Duodenal mucosa (tissue), 2 donors: ENCODE measurements around the gene SUSD6.
"Not testable (repeated sequence)": the region's sequence is repeated elsewhere in the genome, so short reads cannot be mapped to it uniquely, and the experiment has no call there.

Experiments used
- H3K27ac ChIP-seq: one replicate; pipeline ENCODE4 v1.7.0; 2013; ENCODE audit warnings: low read depth, low read length
- H3K27me3 ChIP-seq, 2 donors: one replicate each; pipeline ENCODE4 v1.7.0; 2013; ENCODE audit warnings: low read length in 2 of 2, control low read depth in 1 of 2; ENCODE audit not compliant: insufficient read depth in 2 of 2, control insufficient read depth in 1 of 2
- H3K36me3 ChIP-seq, 2 donors: one replicate each; pipeline ENCODE4 v1.7.0; 2013; ENCODE audit warnings: low read length in 2 of 2, control low read depth in 1 of 2; ENCODE audit not compliant: insufficient read depth in 2 of 2, control insufficient read depth in 1 of 2
- H3K4me1 ChIP-seq, 2 donors: one replicate each; pipeline ENCODE4 v1.7.0; 2013; ENCODE audit warnings: low read length in 2 of 2, control low read depth in 1 of 2; ENCODE audit not compliant: insufficient read depth in 2 of 2, control insufficient read depth in 1 of 2
- H3K4me3 ChIP-seq, 2 donors: one replicate each; pipeline ENCODE4 v1.7.0; 2013; ENCODE audit warnings: low read length in 2 of 2, low read depth in 1 of 2
- H3K9ac ChIP-seq, 2 donors: one replicate each; pipeline ENCODE4 v1.7.0; 2013; ENCODE audit warnings: low read length in 2 of 2, low read depth in 1 of 2
- H3K9me3 ChIP-seq, 2 donors: one replicate each; pipeline ENCODE4 v1.7.0; 2013; ENCODE audit warnings: low read length in 2 of 2, control low read depth in 1 of 2; ENCODE audit not compliant: control insufficient read depth in 1 of 2

The SUSD6 gene

GRCh38 chr14:69632164-69632563 is 20.8 kb downstream of the SUSD6 start:
- Histone ChIP-seq H3K36me3 (no peaks in the 10 kb centered on the region), H3K4me1 (peaks cover 70 to 77% of the 10 kb centered on the region in 2 donors), H3K27ac (no peak overlapping the region), H3K9me3 (no peaks in the 10 kb centered on the region), H3K9ac (no peak overlapping the region), H3K27me3 (no peaks in the 10 kb centered on the region), H3K4me3 (no peak overlapping the region)

DNA sequence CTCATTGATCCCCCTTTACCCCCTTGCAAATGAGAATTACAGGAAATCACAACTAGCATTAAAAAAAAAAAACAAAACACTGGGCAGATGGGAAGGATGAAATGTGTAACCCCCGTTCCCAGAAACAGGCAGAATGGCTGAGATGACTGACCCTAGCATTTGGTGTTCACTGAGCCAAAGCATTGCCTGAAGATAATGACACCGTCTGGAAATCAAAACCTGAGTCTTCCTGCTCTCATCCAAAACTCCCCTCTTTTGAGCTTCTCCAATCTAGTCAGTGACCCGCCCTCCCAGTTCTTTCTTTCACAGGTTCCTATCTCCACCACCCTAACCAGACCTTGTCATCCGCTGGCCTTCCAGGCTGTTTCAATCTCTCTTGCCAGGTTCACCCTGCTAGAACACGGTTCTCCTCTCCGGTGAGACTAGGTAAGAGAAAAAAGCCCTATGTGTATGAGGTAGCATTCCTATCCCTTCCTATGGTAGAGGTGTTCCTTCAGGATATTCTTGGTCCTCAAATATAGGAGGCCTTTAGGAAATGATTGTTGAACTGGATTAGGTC is 21.3 kb downstream of the SUSD6 start:
- Histone ChIP-seq H3K9ac (no peak overlapping the region), H3K27me3 (no peaks in the 10 kb centered on the region), H3K27ac (no peak overlapping the region), H3K4me3 (no peak overlapping the region), H3K4me1 (peaks cover 75 to 82% of the 10 kb centered on the region in 2 donors), H3K36me3 (no peaks in the 10 kb centered on the region), H3K9me3 (no peaks in the 10 kb centered on the region)

GRCh38 chr14:69633238-69633637 is 21.8 kb downstream of the SUSD6 start:
- no peak overlapping the region for H3K27ac ChIP-seq
- H3K36me3 ChIP-seq = no peaks in the 10 kb centered on the region
- H3K4me3 ChIP-seq = no peak overlapping the region
- H3K4me1 ChIP-seq = peaks cover 80 to 87% of the 10 kb centered on the region in 2 donors
- no peaks in the 10 kb centered on the region for H3K9me3 ChIP-seq
- no peaks in the 10 kb centered on the region for H3K27me3 ChIP-seq
- H3K9ac ChIP-seq = no peak overlapping the region

DNA sequence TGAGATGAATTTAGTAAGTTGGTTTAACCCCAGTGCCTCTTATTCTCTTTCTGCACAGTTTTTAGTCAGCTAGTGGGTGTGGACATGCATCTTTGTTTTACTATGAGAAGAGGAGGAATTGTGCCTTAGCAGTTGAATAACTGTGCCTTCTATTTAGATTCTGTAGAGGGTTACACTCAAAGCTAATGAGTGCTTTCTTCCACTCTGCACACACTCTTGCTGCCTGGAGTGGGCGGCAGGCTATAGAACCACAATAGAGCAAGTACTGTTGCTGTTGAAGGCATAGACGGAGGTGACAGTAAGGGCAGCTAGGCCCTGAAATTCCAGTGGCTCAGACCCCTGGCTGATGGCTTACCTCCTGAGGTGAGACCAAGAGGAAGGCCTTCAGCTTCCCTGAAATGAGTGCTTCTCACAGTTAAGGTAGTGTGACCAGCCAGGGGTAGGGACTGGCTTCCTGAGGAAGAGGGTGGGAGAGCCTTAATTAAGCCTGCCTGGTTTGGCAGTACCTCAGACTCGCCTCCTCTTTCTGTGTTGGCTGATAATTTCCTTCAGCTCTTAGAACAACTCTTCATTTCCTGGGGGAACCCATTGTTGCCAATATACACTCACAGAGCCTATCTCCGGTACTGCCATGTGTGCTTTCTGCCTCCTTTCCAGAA is 24.7 kb downstream of the SUSD6 start:
- Histone ChIP-seq H3K27me3 (no peaks in the 10 kb centered on the region), H3K4me3 (no peak overlapping the region), H3K36me3 (no peaks in the 10 kb centered on the region), H3K4me1 (peaks cover 74 to 77% of the 10 kb centered on the region in 2 donors), H3K9ac (peak overlapping the region in 1 of 2 donors; percentile 28), H3K27ac (no peak overlapping the region), H3K9me3 (peaks cover 3 to 4% of the 10 kb centered on the region in 2 donors)

DNA sequence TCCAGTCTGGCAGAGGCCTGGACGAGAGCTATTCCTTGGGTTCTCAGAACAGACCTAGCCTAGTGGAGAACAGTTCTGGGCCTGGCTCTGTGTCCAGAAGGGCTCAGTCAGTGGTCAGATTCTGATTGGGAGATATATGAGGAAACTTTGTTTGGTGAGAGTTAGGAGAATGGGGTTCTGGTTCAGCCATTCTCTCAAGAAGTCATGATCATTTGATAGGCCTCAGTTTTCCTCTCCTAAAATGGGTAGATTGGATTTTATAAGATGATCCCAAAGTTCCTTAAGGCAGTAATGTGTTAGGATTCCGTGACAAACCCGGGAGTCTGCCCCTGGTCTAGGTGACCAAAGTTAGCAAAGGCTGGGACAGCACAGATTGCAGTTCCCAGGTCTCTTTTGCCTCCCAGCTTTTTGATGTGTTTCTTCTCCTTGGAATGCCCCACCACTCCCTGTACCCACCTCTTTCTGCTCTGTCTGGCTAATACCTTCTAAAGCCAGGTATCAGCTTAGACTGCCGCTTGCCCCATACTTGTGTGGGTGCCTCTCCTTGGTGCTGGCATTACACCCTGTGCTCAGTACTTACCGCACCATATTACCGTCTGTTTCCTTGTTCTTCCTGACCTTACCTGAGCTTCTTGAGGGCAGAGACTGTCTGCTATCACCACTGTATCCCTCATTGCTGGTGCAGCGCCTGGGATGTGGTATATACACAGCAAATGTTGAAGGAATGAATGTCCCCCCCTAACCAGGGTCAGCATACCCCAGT is 25.5 kb downstream of the SUSD6 start:
- Histone ChIP-seq H3K4me1 (peaks cover 70 to 74% of the 10 kb centered on the region in 2 donors), H3K36me3 (no peaks in the 10 kb centered on the region), H3K9me3 (peaks cover 3 to 4% of the 10 kb centered on the region in 2 donors), H3K27me3 (no peaks in the 10 kb centered on the region), H3K4me3 (peak overlapping the region; percentile 31 to 41), H3K9ac (peak overlapping the region; percentile 4 to 28), H3K27ac (peak overlapping the region; percentile 35)

GRCh38 chr14:69637503-69638031 is 26.2 kb downstream of the SUSD6 start:
- H3K4me1 ChIP-seq = peaks cover 64 to 67% of the 10 kb centered on the region in 2 donors
- peak overlapping the region; percentile 31 to 41 for H3K4me3 ChIP-seq
- H3K27ac ChIP-seq = peak overlapping the region; percentile 35
- H3K9me3 ChIP-seq = peaks cover 3 to 4% of the 10 kb centered on the region in 2 donors
- no peaks in the 10 kb centered on the region for H3K27me3 ChIP-seq
- peak overlapping the region; percentile 4 to 27 for H3K9ac ChIP-seq
- no peaks in the 10 kb centered on the region for H3K36me3 ChIP-seq

DNA sequence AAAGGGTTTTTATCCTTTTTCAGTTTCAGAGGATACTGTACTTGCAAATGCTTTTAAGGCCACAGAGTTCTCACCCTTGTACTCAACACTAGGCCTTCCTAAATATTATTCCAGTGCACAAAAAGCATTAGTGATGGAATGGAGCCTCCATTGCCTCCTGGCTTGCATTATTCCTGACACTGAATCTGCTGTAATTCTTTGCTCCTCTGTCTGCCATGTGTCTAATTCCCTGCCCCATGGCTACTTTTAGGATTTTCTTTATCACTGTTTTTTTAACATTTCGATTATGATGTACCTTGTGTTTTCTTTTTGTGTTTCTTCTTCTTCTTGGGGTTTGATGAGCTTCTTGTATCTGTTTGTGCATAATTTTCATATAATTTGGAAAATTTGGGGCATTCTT is 29.5 kb downstream of the SUSD6 start:
- H3K27me3 ChIP-seq = no peaks in the 10 kb centered on the region
- H3K27ac ChIP-seq = no peak overlapping the region
- peaks cover 61 to 63% of the 10 kb centered on the region in 2 donors for H3K4me1 ChIP-seq
- H3K9me3 ChIP-seq = peaks cover 3 to 4% of the 10 kb centered on the region in 2 donors
- H3K36me3 ChIP-seq = no peaks in the 10 kb centered on the region
- H3K4me3 ChIP-seq = no peak overlapping the region
- H3K9ac ChIP-seq = no peak overlapping the region

DNA sequence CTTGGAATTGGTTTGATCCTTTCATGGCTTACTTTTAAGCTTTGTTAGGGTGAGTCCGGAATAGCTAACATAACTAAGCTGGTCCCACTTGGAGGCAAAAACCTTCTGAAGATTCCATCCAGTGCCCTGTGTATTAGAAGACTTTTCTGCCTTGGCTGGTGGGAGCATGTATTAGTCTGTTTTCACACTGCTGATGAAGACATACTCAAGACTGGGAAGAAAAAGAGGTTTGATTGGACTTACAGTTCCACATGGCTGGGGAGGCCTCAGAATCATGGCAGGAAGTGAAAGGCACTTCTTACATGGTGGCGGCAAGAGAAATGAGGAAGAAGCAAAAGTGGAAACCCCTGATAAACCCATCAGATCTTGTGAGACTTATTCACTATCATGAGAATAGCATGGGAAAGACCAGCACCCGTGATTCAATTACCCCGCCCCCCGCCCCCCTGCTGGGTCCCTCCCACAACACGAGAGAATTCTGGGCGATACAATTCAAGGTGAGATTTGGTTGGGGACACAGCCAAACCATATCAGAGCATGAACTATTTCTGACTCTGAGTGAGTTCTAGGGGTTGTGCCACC is 30.9 kb downstream of the SUSD6 start:
- H3K36me3 ChIP-seq, H3K9ac ChIP-seq, H3K27me3 ChIP-seq, H3K4me3 ChIP-seq, H3K27ac ChIP-seq, H3K9me3 ChIP-seq: not testable (repeated sequence)
- peaks cover 54 to 56% of the 10 kb centered on the region in 2 donors for H3K4me1 ChIP-seq

GRCh38 chr14:69643430-69644200 is 32.2 kb downstream of the SUSD6 start:
- H3K4me1 ChIP-seq = peaks cover 54 to 56% of the 10 kb centered on the region in 2 donors
- H3K4me3 ChIP-seq = no peak overlapping the region
- no peaks in the 10 kb centered on the region for H3K36me3 ChIP-seq
- H3K9me3 ChIP-seq = peaks cover 3 to 4% of the 10 kb centered on the region in 2 donors
- peak overlapping the region; percentile 35 for H3K27ac ChIP-seq
- no peaks in the 10 kb centered on the region for H3K27me3 ChIP-seq
- no peak overlapping the region for H3K9ac ChIP-seq
